ENCODE measurements around the gene TMEM179.

The TMEM179 gene

GRCh38 chr14:104592785-104593184 lies 11.8 kb downstream of the TMEM179 start:
- TF ChIP-seq TAF1 (IDR thresholded peaks at IDR 0.05; ENCODE audit: borderline replicate concordance, insufficient read depth, low read length) (no peak), FOXP2 (optimal IDR thresholded peaks at IDR 0.05; ENCODE audit: borderline replicate concordance, extremely low read depth, extremely low read length, insufficient read depth) (no peak), REST (IDR thresholded peaks at IDR 0.05; ENCODE audit: insufficient read depth in 1 of 2, low read depth in 2 of 2, low read length in 2 of 2) (no peak), POLR2AphosphoS5 (IDR thresholded peaks at IDR 0.05; ENCODE audit: low read depth, low read length) (no peak), SIN3A (IDR thresholded peaks at IDR 0.05; ENCODE audit: borderline replicate concordance, insufficient read depth, low read length) (no peak)

GRCh38 chr14:104592292-104592672 lies 12.3 kb downstream of the TMEM179 start:
- TF ChIP-seq FOXP2 (optimal IDR thresholded peaks at IDR 0.05; ENCODE audit: borderline replicate concordance, extremely low read depth, extremely low read length, insufficient read depth) (no peak), SIN3A (IDR thresholded peaks at IDR 0.05; ENCODE audit: borderline replicate concordance, insufficient read depth, low read length) (no peak), POLR2AphosphoS5 (IDR thresholded peaks at IDR 0.05; ENCODE audit: low read depth, low read length) (no peak), REST (IDR thresholded peaks at IDR 0.05; ENCODE audit: insufficient read depth in 1 of 2, low read depth in 2 of 2, low read length in 2 of 2) (no peak), TAF1 (IDR thresholded peaks at IDR 0.05; ENCODE audit: borderline replicate concordance, insufficient read depth, low read length) (no peak)

GRCh38 chr14:104591506-104592291 lies 12.9 kb downstream of the TMEM179 start:
- TF ChIP-seq SIN3A (IDR thresholded peaks at IDR 0.05; ENCODE audit: borderline replicate concordance, insufficient read depth, low read length) (no peak), FOXP2 (optimal IDR thresholded peaks at IDR 0.05; ENCODE audit: borderline replicate concordance, extremely low read depth, extremely low read length, insufficient read depth) (no peak), POLR2AphosphoS5 (IDR thresholded peaks at IDR 0.05; ENCODE audit: low read depth, low read length) (no peak), REST (IDR thresholded peaks at IDR 0.05; ENCODE audit: insufficient read depth in 1 of 2, low read depth in 2 of 2, low read length in 2 of 2) (no peak), TAF1 (IDR thresholded peaks at IDR 0.05; ENCODE audit: borderline replicate concordance, insufficient read depth, low read length) (no peak)

GRCh38 chr14:104591031-104591430 lies 13.5 kb downstream of the TMEM179 start:
- TF ChIP-seq SIN3A (IDR thresholded peaks at IDR 0.05; ENCODE audit: borderline replicate concordance, insufficient read depth, low read length) (no peak), POLR2AphosphoS5 (IDR thresholded peaks at IDR 0.05; ENCODE audit: low read depth, low read length) (no peak), TAF1 (IDR thresholded peaks at IDR 0.05; ENCODE audit: borderline replicate concordance, insufficient read depth, low read length) (no peak), FOXP2 (optimal IDR thresholded peaks at IDR 0.05; ENCODE audit: borderline replicate concordance, extremely low read depth, extremely low read length, insufficient read depth) (no peak), REST (IDR thresholded peaks at IDR 0.05; ENCODE audit: insufficient read depth in 1 of 2, low read depth in 2 of 2, low read length in 2 of 2) (no peak)
